ENCODE measurements around the gene ADIPOQ.
"Not testable (repeated sequence)": the region's sequence is repeated elsewhere in the genome, so short reads cannot be mapped to it uniquely, and the experiment has no call there.

Gene ADIPOQ

GRCh38 chr3:186865215-186865853 lies 22.8 kb downstream of the ADIPOQ start:
- not testable (repeated sequence) for H3K4me3 ChIP-seq (ENCODE audit: low read depth, low read length); H3K79me1 ChIP-seq (ENCODE audit: low read length); H2BK120ac ChIP-seq (ENCODE audit: insufficient read depth, low read length, poor library complexity); H3K9ac ChIP-seq (ENCODE audit: low read length); H3K27ac ChIP-seq (ENCODE audit: low read depth, low read length); H3K14ac ChIP-seq (ENCODE audit: low read length); H4K12ac ChIP-seq (ENCODE audit: low read depth, low read length); H3K4me1 ChIP-seq (ENCODE audit: control insufficient read depth in 1 of 2, insufficient read depth in 2 of 2, low read length in 2 of 2); H2AK5ac ChIP-seq (ENCODE audit: low read length); H2AFZ ChIP-seq (ENCODE audit: insufficient read depth, low read length, poor library complexity); H3K36me3 ChIP-seq (ENCODE audit: control insufficient read depth in 1 of 2, insufficient read depth in 2 of 2, low read length in 2 of 2); H3K79me2 ChIP-seq (ENCODE audit: control insufficient read depth, insufficient read depth, low read length, poor library complexity); H3K23ac ChIP-seq (ENCODE audit: low read length); H2BK5ac ChIP-seq (ENCODE audit: low read depth, low read length, poor library complexity); H3K27me3 ChIP-seq (ENCODE audit: insufficient read depth, low read length); H3K4me2 ChIP-seq (ENCODE audit: low read length); H2BK12ac ChIP-seq (ENCODE audit: low read length); H3K9me3 ChIP-seq (ENCODE audit: insufficient read depth, low read depth, low read length); DNase-seq; H3K4ac ChIP-seq (ENCODE audit: low read depth, low read length); H4K91ac ChIP-seq (ENCODE audit: low read depth, low read length); H4K8ac ChIP-seq (ENCODE audit: low read depth, low read length); H3K18ac ChIP-seq (ENCODE audit: low read length)
- no CpG with 5 or more reads among the region's 13 CpGs for WGBS (ENCODE audit: extremely low coverage, insufficient coverage, insufficient read length)

GRCh38 chr3:186866095-186866494 lies 23.6 kb downstream of the ADIPOQ start:
- H3K27me3 ChIP-seq (ENCODE audit: insufficient read depth, low read length); H2BK5ac ChIP-seq (ENCODE audit: low read depth, low read length, poor library complexity); H4K91ac ChIP-seq (ENCODE audit: low read depth, low read length); H2BK120ac ChIP-seq (ENCODE audit: insufficient read depth, low read length, poor library complexity); H3K79me1 ChIP-seq (ENCODE audit: low read length); H2BK12ac ChIP-seq (ENCODE audit: low read length); H2AK5ac ChIP-seq (ENCODE audit: low read length); H3K23ac ChIP-seq (ENCODE audit: low read length); H3K36me3 ChIP-seq (ENCODE audit: control insufficient read depth in 1 of 2, insufficient read depth in 2 of 2, low read length in 2 of 2); H3K4ac ChIP-seq (ENCODE audit: low read depth, low read length); H3K4me1 ChIP-seq (ENCODE audit: control insufficient read depth in 1 of 2, insufficient read depth in 2 of 2, low read length in 2 of 2); H4K8ac ChIP-seq (ENCODE audit: low read depth, low read length); H3K4me3 ChIP-seq (ENCODE audit: low read depth, low read length); H3K4me2 ChIP-seq (ENCODE audit: low read length); H2AFZ ChIP-seq (ENCODE audit: insufficient read depth, low read length, poor library complexity); H3K79me2 ChIP-seq (ENCODE audit: control insufficient read depth, insufficient read depth, low read length, poor library complexity); H4K12ac ChIP-seq (ENCODE audit: low read depth, low read length); H3K18ac ChIP-seq (ENCODE audit: low read length); H3K27ac ChIP-seq (ENCODE audit: low read depth, low read length); H3K9ac ChIP-seq (ENCODE audit: low read length); H3K9me3 ChIP-seq (ENCODE audit: insufficient read depth, low read depth, low read length); H3K14ac ChIP-seq (ENCODE audit: low read length); DNase-seq: not testable (repeated sequence)
- WGBS (ENCODE audit: extremely low coverage, insufficient coverage, insufficient read length), result no CpG with 5 or more reads among the region's 5 CpGs

DNA sequence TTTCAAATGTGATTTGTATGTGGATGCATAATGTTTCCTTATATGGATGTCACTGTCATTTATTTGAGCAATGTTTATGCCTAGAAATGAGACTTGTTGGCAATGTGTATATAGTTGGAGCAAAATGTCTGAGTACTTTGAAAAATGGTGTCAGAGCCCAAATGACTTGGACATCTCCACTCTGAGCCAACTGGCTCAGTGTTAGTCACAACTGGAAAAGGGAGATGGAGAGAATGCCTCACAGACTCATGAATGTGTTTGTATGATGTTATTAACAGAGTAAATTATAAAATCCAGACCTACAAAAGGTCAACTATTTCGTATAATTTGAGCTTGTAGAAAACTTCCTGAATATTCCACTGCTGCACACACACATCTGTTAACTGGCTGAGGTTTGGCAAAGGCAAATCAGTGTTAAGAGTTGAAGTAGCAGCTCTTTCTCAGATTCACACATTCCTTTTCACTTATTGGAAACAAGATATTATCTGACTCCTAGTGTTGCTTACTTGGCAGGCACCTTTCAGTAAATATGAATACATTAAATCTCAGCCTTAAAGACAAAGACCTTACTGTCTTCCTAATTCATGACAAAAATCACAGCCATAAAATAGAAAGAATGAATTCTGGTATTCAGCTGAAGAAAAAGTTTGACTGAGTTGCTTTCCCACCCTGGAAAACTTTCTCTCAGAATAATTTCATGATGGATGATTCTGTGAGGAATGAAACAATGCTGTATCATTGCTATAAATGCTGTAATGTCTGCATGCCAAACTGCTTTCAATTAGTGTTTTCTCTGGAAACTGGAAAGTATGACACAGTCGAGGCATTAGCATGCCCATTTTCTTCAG lies 27.0 kb downstream of the ADIPOQ start:
- Histone ChIP-seq H3K36me3 (ENCODE audit: control insufficient read depth in 1 of 2, insufficient read depth in 2 of 2, low read length in 2 of 2) (no peaks in the 10 kb centered on the region), H3K14ac (ENCODE audit: low read length) (no peak overlapping the region), H3K27ac (ENCODE audit: low read depth, low read length) (no peak overlapping the region), H2BK120ac (ENCODE audit: insufficient read depth, low read length, poor library complexity) (no peak overlapping the region), H2BK12ac (ENCODE audit: low read length) (no peak overlapping the region), H2BK5ac (ENCODE audit: low read depth, low read length, poor library complexity) (no peak overlapping the region), H3K4me2 (ENCODE audit: low read length) (no peak overlapping the region), H3K4me3 (ENCODE audit: low read depth, low read length) (no peak overlapping the region), H4K12ac (ENCODE audit: low read depth, low read length) (no peak overlapping the region), H3K9me3 (ENCODE audit: insufficient read depth, low read depth, low read length) (no peaks in the 10 kb centered on the region), H4K8ac (ENCODE audit: low read depth, low read length) (no peak overlapping the region), H3K27me3 (ENCODE audit: insufficient read depth, low read length) (no peaks in the 10 kb centered on the region), H3K79me1 (ENCODE audit: low read length) (no peaks in the 10 kb centered on the region), H3K79me2 (ENCODE audit: control insufficient read depth, insufficient read depth, low read length, poor library complexity) (no peaks in the 10 kb centered on the region), H3K4me1 (ENCODE audit: control insufficient read depth in 1 of 2, insufficient read depth in 2 of 2, low read length in 2 of 2) (no peaks in the 10 kb centered on the region), H3K9ac (ENCODE audit: low read length) (no peak overlapping the region), H2AK5ac (ENCODE audit: low read length) (no peak overlapping the region), H2AFZ (ENCODE audit: insufficient read depth, low read length, poor library complexity) (no peak overlapping the region), H3K18ac (ENCODE audit: low read length) (no peak overlapping the region), H4K91ac (ENCODE audit: low read depth, low read length) (no peak overlapping the region), H3K23ac (ENCODE audit: low read length) (no peak overlapping the region), H3K4ac (ENCODE audit: low read depth, low read length) (no peak overlapping the region)
- no peak for DNase-seq
- WGBS (ENCODE audit: extremely low coverage, insufficient coverage, insufficient read length), result no CpG with 5 or more reads among the region's 2 CpGs

- H2BK12ac ChIP-seq (ENCODE audit: low read length), result no peak overlapping the region
- no CpG with 5 or more reads among the region's 5 CpGs for WGBS (ENCODE audit: extremely low coverage, insufficient coverage, insufficient read length)
- peak overlapping the region; percentile 10 for H3K4me2 ChIP-seq (ENCODE audit: low read length)
- H3K27me3 ChIP-seq (ENCODE audit: insufficient read depth, low read length), result no peaks in the 10 kb centered on the region
- no peak overlapping the region for H3K14ac ChIP-seq (ENCODE audit: low read length)
- H3K23ac ChIP-seq (ENCODE audit: low read length), result no peak overlapping the region
- no peak overlapping the region for H3K9ac ChIP-seq (ENCODE audit: low read length)
- H2AK5ac ChIP-seq (ENCODE audit: low read length), result no peak overlapping the region
- no peak overlapping the region for H2BK120ac ChIP-seq (ENCODE audit: insufficient read depth, low read length, poor library complexity)
- H3K4ac ChIP-seq (ENCODE audit: low read depth, low read length), result no peak overlapping the region
- no peak overlapping the region for H4K8ac ChIP-seq (ENCODE audit: low read depth, low read length)
- H3K27ac ChIP-seq (ENCODE audit: low read depth, low read length), result no peak overlapping the region
- no peak overlapping the region for H4K12ac ChIP-seq (ENCODE audit: low read depth, low read length)
- no peak overlapping the region for H3K4me3 ChIP-seq (ENCODE audit: low read depth, low read length)
- H2AFZ ChIP-seq (ENCODE audit: insufficient read depth, low read length, poor library complexity), result no peak overlapping the region
- no peaks in the 10 kb centered on the region for H3K4me1 ChIP-seq (ENCODE audit: control insufficient read depth in 1 of 2, insufficient read depth in 2 of 2, low read length in 2 of 2)
- DNase-seq, result no peak
- no peaks in the 10 kb centered on the region for H3K36me3 ChIP-seq (ENCODE audit: control insufficient read depth in 1 of 2, insufficient read depth in 2 of 2, low read length in 2 of 2)
- H4K91ac ChIP-seq (ENCODE audit: low read depth, low read length), result no peak overlapping the region
- no peaks in the 10 kb centered on the region for H3K79me2 ChIP-seq (ENCODE audit: control insufficient read depth, insufficient read depth, low read length, poor library complexity)
- no peaks in the 10 kb centered on the region for H3K79me1 ChIP-seq (ENCODE audit: low read length)
- no peak overlapping the region for H3K18ac ChIP-seq (ENCODE audit: low read length)
- H2BK5ac ChIP-seq (ENCODE audit: low read depth, low read length, poor library complexity), result no peak overlapping the region
- no peaks in the 10 kb centered on the region for H3K9me3 ChIP-seq (ENCODE audit: insufficient read depth, low read depth, low read length)
Observed at GRCh38 chr3:186870421-186871201, 28.1 kb downstream of the ADIPOQ start.
